BJ (cell line): ENCODE measurements around the gene CPED1. TPM values are rescaled to one million over a fixed set of nuclear protein-coding genes. Genes with fewer than 3 reads are reported as not detected.

Experiments
- CTCF ChIA-PET: fragments of 350-600 bp; formaldehyde crosslinking; extraction: SDS; loops from one replicate; lab custom pipeline; 2021; ENCODE audit warnings: antibody characterized with exemption, inconsistent platforms; lab: Yijun Ruan, JAX
- POLR2A ChIA-PET: fragments of 300-600 bp; sonication (Branson Sonifier 250); formaldehyde crosslinking; extraction: SDS; loops from one replicate; lab custom pipeline; 2021; ENCODE audit warnings: antibody characterized with exemption; lab: Charles Lee
- DNase-seq: peaks from one replicate; pipeline ENCODE4 v3.0.0-alpha.2; 2011; ENCODE audit warnings: low read depth
- H3K27me3 ChIP-seq: 2 replicates; pipeline ENCODE4 v1.6.0; 2011; ENCODE audit warnings: low read length; ENCODE audit not compliant: control insufficient read depth, insufficient read depth
- H3K36me3 ChIP-seq: 2 replicates; pipeline ENCODE4 v1.5.1; 2011; ENCODE audit warnings: low read length; ENCODE audit not compliant: control insufficient read depth, insufficient read depth
- H3K4me3 ChIP-seq: 2 replicates; pipeline ENCODE4 v1.5.1; 2011; ENCODE audit warnings: low read depth, mild to moderate bottlenecking, control low read depth, low read length
- polyA plus RNA-seq: library from polyadenylated mRNA; depleted of rRNA; stranded (reverse); fragments of >200 nt; gene quantifications from 2 replicates; pipeline ENCODE4 v1.2.3, GENCODE V29; 2011
- TF ChIP-seq, protein P1 (sequence below): IDR thresholded peaks from 2 replicates; pipeline ENCODE4 v1.5.1; 2011; ENCODE audit warnings: low read depth, mild to moderate bottlenecking, control low read depth, inconsistent platforms, low read length, moderate library complexity; ENCODE audit not compliant: insufficient read depth

Gene CPED1
- polyA plus RNA-seq, 1 experiment = 18.3 TPM

DNA sequence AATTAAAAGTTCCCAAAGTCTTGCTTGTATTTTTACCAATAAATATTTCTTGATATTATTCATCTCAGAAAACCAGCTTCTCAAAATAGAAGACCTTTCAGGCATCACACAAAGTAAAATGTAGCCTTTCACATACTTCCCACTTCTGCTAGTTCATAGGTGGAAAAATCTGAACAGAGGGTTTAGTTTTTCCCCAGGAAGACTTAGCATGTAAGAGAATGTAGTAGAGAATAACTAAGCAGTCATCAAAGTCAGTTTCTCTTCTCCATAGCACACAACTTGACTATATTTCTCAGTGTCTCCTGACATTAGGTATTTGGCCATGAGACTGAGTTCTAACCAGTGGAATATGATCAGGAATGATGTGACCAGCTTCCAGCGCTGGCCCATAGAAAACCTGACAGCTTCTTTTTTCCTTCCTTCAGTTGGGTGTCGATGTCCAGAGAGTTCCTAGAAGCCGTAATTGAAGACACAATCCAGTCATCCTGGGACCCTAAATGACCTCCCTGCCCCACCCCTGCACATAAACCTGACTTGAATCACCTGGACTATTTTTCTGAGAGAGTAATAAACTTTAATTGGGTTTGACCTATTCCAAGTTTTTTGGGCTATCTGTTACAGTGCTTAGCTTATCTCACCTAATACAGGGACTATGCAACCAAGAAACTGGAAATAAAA, 272.8 kb downstream of the CPED1 start:
- no peak for DNase-seq
- Histone ChIP-seq H3K27me3 (no peaks in the 10 kb centered on the region), H3K4me3 (no peak overlapping the region), H3K36me3 (no peaks in the 10 kb centered on the region)
- ChIA-PET CTCF (interaction anchor here (1.4 to 1.8 kb wide), 2 partner anchors 11 to 52 kb away, joined by 4 read pairs; no protein-coding TSS in a partner anchor), POLR2A (no interaction called here)
- TF ChIP-seq, protein P1, sequence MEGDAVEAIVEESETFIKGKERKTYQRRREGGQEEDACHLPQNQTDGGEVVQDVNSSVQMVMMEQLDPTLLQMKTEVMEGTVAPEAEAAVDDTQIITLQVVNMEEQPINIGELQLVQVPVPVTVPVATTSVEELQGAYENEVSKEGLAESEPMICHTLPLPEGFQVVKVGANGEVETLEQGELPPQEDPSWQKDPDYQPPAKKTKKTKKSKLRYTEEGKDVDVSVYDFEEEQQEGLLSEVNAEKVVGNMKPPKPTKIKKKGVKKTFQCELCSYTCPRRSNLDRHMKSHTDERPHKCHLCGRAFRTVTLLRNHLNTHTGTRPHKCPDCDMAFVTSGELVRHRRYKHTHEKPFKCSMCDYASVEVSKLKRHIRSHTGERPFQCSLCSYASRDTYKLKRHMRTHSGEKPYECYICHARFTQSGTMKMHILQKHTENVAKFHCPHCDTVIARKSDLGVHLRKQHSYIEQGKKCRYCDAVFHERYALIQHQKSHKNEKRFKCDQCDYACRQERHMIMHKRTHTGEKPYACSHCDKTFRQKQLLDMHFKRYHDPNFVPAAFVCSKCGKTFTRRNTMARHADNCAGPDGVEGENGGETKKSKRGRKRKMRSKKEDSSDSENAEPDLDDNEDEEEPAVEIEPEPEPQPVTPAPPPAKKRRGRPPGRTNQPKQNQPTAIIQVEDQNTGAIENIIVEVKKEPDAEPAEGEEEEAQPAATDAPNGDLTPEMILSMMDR = no peak

DNA sequence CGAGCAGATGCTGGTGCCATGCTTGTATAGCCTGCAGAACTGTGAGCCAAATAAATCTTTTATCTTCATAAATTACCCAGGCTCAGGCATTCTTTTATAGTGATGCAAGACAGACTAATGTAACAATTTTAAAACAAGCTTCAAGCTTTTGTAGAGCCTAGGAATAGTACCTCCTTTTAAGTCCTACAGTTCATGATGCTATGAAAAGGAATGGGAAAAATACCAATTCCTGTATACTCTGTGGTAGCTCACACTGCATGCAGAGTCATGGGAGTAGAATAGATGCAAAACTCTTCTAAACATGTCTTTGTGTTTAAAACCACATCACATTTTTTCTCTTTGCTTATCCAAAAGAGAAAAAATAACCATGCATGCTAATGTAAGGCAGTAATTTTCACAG, 273.7 kb downstream of the CPED1 start:
- no peak for DNase-seq
- Histone ChIP-seq H3K4me3 (no peak overlapping the region), H3K36me3 (no peaks in the 10 kb centered on the region), H3K27me3 (no peaks in the 10 kb centered on the region)
- TF ChIP-seq, protein P1 = no peak
- ChIA-PET CTCF (no interaction called here), POLR2A (interaction anchor here (1.3 kb wide), 1 partner anchor 58 kb away, joined by 4 read pairs; no protein-coding TSS in a partner anchor)

DNA sequence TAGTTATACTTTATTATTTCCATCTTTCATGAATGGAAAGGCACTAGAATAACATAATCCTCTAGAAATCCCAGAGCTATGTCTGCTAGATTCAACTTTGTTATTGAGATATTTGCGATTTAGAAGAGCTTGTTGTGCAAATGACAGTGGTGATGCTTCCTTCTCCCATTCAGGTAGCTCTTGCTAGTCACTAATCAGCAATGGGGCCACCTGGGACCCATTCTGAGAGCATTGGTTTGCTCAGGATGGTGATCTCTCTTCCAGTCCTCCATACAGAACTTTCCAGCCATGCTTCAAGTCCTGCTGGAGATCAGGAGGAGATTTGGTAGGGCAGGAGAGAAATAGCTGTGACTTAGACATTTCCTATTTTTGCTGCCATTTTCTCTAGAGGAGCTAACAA, 274.5 kb downstream of the CPED1 start:
- no peaks in the 10 kb centered on the region for H3K27me3 ChIP-seq
- no peak overlapping the region for H3K4me3 ChIP-seq
- CTCF ChIA-PET = no interaction called here
- POLR2A ChIA-PET = interaction anchor here (1.3 kb wide), 1 partner anchor 58 kb away, joined by 4 read pairs; no protein-coding TSS in a partner anchor
- H3K36me3 ChIP-seq = no peaks in the 10 kb centered on the region
- TF ChIP-seq, protein P1 = no peak
- no peak for DNase-seq

DNA sequence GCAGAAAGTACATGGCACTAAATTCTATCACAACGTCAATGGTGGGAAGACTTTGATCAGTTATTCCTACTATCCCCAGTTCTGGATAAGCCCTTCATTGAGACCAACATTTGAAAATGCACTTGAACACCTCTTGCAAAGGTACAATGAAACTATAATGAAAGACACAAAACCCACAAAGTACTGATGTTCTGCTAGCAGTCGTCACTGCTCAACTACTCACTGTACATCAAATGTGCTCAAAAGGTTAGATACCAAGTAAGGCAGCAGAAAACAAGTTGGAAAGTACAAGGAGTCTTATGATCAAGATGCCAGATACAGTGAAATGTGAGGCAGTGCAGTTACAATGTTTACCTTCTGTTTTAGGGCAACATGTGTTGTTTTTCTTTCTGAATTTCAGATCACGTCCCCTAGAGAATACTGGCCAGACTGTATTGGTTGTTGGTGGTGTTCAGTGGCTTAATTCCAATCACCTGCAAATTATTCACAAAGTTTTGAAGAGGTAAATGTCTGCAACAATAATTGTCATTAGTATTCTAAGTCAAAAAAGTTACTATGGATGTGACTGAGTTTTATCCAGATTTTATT, 277.9 kb downstream of the CPED1 start:
- Histone ChIP-seq H3K4me3 (no peak overlapping the region), H3K36me3 (no peaks in the 10 kb centered on the region), H3K27me3 (no peaks in the 10 kb centered on the region)
- no peak for DNase-seq
- ChIA-PET CTCF (no interaction called here), POLR2A (no interaction called here)
- TF ChIP-seq, protein P1 = no peak

DNA sequence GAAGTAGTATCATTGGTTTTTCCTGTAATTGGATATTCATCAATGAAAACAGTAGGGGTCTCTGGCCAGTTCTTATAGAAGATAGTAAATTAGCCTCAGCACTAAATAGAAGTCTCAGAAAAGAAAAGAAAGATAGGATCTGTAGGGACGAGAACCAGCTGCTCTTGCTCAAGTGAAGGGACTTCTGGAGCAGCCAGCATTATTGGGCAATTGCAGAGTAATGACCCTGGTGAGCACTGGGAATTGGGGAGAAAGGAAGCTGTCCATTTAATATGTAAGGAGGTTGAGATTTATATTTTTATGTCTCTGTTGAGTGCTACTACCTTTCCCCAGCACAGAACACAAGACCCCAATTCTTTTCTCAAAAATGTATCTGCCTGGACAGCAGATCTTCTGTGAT, 279.1 kb downstream of the CPED1 start:
- DNase-seq = no peak

More for the DNA sequence above, 279.1 kb downstream of the CPED1 start:
- TF ChIP-seq, protein P1 = no peak
- CTCF ChIA-PET = no interaction called here
- no peak overlapping the region for H3K4me3 ChIP-seq
- H3K27me3 ChIP-seq = no peaks in the 10 kb centered on the region
- POLR2A ChIA-PET = no interaction called here
- no peaks in the 10 kb centered on the region for H3K36me3 ChIP-seq
